PC-9 (cell line): ENCODE measurements around the gene TMEM132E.

Source experiments
- CTCF ChIP-seq: fragments of 200-600 bp; sonication (generic); conservative IDR thresholded peaks from 2 replicates; pipeline ENCODE4 v1.6.1; 2017; ENCODE audit warnings: mixed run types, antibody characterized with exemption, mild to moderate bottlenecking, moderate library complexity
- EZH2 ChIP-seq: fragments of 200-600 bp; sonication (generic); IDR thresholded peaks from 2 replicates; pipeline ENCODE4 v1.8.0; 2017; ENCODE audit warnings: antibody characterized with exemption, low read depth

GRCh38 chr17:34568953-34569352 lies 10.4 kb upstream of the TMEM132E start:
- TF ChIP-seq CTCF (no peak), EZH2 (no peak)
